ENCODE measurements around the gene DMRTB1. TPM values are rescaled to one million over a fixed set of nuclear protein-coding genes. Genes with fewer than 3 reads are reported as not detected.

Gene DMRTB1
- total and polyA plus RNA-seq, 2 donors, result 0.02 TPM; not detected in 1

- Histone ChIP-seq H3K9me3 (ENCODE audit: control insufficient read depth in 2 of 2, insufficient read depth in 1 of 2, low read length in 1 of 2) (no peaks in the 10 kb centered on the region), H3K36me3 (ENCODE audit: control insufficient read depth in 2 of 2, insufficient read depth in 2 of 2, low read length in 1 of 2) (no peaks in the 10 kb centered on the region), H3K27me3 (ENCODE audit: control insufficient read depth in 2 of 2, insufficient read depth in 1 of 2, low read length in 1 of 2) (no peaks in the 10 kb centered on the region), H3K27ac (ENCODE audit: low read depth in 1 of 2, low read length in 1 of 2) (no peak overlapping the region), H3K4me3 (ENCODE audit: low read length in 2 of 2) (no peak overlapping the region), H3K4me1 (ENCODE audit: control insufficient read depth in 2 of 2, insufficient read depth in 2 of 2, low read length in 2 of 2) (peaks cover 6 to 18% of the 10 kb centered on the region in 2 donors)
- WGBS, result 98% methylated on average over 7 of the region's 7 CpGs
- DNase-seq (ENCODE audit: low read depth in 6 of 9, low spot score in 9 of 9), result no peak
Measured at GRCh38 chr1:53516181-53516580, 57.0 kb downstream of the DMRTB1 start.

Other genes starting within 250 kb of the DMRTB1 start
- gene CZIB, start 238.8 kb upstream of the DMRTB1 start, total RNA-seq, result 55.6 TPM
- gene CZIB, start 238.8 kb upstream of the DMRTB1 start, polyA plus RNA-seq, result 88.6 TPM
- 84.3 TPM for gene MAGOH, start 220.9 kb upstream of the DMRTB1 start, total RNA-seq
- 134 TPM for gene MAGOH, start 220.9 kb upstream of the DMRTB1 start, polyA plus RNA-seq
- 4.5 TPM for gene LRP8, start 131.3 kb upstream of the DMRTB1 start, total RNA-seq
- gene LRP8, start 131.3 kb upstream of the DMRTB1 start, polyA plus RNA-seq, result 1.7 TPM

All from thymus (tissue), 11 donors.